Measurements from ENCODE around the gene CNTNAP2.
"Not testable (repeated sequence)": the region's sequence is repeated elsewhere in the genome, so short reads cannot be mapped to it uniquely, and the experiment has no call there.

CNTNAP2 gene

DNA sequence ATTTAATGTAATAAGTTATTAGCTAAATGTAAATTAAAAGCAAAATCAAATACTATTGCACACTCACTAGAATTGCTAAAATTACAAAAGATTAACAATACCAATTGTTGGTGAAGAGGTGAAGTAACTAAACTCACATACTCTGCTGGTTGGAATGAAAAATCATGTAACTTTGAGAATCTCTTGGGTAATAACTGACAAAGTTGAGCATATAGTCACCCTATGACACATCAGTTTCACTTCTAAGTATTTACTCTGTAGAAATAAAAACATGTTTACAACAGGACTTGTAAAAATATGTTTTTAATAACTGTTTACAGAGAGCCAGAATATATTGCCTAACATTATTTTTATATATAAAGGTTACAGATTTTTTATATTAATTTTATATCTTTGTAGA, 33.6 kb downstream of the CNTNAP2 start:
- no peak for DNase-seq

DNA sequence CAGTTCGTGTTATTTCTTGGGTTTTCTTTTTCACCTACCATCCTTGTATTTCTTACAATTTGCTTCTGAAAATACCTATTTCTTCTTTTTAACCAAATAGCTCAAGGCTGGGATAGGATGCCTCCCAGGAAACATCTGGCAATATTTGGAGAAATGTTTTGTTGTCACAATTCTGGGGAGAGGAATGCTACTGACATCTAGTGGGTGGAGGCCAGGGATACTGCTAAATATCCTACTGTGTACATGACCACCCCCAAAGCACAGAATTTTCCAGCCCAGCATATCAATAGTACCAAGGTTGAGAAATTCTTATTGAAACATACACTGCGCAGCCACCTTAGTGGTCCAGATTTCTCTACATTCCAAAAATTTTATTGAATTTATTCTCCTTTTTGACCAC, 55.5 kb downstream of the CNTNAP2 start:
- no peak for DNase-seq

DNA sequence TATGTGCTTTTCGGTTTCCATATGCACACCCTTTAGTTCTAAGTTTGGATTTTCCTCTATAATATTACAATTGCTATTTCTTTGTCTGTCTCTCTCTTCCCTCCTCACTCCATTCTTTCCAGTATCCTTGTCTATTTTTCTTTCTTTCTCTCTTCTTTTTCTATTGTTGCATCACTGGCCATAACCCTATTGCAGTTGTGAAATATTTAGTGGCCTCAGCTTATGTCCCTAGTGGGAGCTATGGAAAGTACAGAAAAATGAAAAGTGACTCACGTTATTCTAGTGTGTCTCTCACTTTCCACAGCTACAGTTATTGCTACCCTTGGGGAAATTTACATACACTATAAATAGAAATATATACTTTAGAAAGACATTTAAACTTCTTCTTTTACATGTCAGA, 59.1 kb downstream of the CNTNAP2 start:
- no peak for DNase-seq

GRCh38 chr7:146176860-146177259, 60.3 kb downstream of the CNTNAP2 start:
- no peak for DNase-seq

DNA sequence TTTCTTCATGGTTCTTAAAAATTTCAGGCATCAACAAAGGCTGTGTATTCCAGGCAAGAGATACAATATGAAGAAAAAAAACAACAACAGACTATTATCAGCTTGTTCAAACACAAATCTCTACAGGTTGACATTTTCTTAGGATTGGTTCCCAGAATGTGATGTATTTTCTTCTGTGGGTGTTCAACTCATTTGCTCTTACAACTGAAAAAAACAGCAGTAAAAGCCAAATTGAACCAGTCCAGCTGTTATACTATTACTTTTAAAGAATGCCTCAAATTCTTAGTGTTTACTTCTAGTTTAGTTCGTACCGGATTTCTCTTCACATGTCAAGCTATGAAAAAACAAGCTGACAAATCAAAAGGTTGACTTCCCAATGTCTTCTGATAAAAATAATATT, 60.7 kb downstream of the CNTNAP2 start:
- no peak for DNase-seq

DNA sequence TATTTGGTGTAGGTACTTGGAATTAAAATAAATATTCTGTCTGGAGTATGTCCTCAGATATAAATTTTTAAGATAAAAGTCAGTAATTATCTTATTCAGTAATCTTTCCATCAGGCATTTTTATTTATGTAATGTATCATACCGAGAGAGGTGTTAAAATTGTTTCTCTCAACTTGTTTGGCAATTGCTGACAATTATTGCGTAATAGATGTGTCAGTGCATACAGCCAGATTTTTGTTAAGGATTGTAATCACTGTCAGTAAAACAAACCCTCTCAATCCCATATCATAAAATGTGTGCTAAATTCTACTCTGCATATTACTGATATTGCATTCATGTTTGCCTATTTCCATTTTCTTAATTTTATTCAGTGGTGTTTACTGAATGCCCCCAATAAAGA, 69.2 kb downstream of the CNTNAP2 start:
- no peak for DNase-seq

- not testable (repeated sequence) for DNase-seq
Measured at GRCh38 chr7:146191428-146191827, 74.8 kb downstream of the CNTNAP2 start.

DNA sequence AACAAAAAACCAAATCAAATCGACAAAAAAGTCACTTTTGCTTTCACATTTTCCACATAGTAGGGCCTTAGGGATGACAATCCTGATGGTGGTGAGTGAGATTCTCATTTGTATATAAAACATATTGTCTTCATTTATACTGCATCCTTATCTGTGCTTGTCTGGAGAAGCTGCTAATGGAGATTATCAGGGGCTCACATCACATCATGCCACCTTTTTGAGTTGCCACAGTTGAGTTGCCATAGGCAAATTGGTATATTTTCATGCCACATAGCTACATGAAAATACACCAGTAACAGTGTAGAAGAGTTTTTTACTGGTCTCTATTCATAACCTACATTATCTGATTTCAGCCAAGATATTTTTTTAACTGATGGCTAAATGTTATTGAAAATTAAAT, 85.3 kb downstream of the CNTNAP2 start:
- DNase-seq = no peak

DNA sequence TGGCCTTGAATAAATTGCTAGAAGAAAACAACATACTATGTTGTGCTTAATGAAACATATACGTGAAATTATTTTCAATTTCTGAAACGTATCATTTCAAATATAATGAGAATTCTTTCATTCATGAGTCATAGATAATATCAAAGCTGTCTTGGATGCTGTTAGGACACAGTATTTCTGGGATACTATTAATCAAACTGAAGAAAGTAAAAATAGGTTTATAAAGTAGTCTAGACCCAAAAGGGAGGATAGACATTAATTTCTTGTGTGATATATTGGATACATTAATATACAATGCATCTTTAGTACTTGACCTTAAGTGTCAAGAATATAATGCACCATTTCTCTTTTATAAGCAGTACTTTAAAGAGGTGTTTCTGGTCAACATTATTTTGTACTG, 89.7 kb downstream of the CNTNAP2 start:
- no peak for DNase-seq

- DNase-seq = no peak
Measured at GRCh38 chr7:146208492-146208891, 91.9 kb downstream of the CNTNAP2 start.

GRCh38 chr7:146214842-146215241, 98.2 kb downstream of the CNTNAP2 start:
- no peak for DNase-seq

GRCh38 chr7:146216396-146217041, 99.9 kb downstream of the CNTNAP2 start:
- DNase-seq = no peak

- no peak for DNase-seq
Measured at GRCh38 chr7:146223851-146224250, 107.2 kb downstream of the CNTNAP2 start.

GRCh38 chr7:146232604-146233003, 116.0 kb downstream of the CNTNAP2 start:
- DNase-seq = no peak

- DNase-seq = no peak
Measured at GRCh38 chr7:146235195-146235594, 118.6 kb downstream of the CNTNAP2 start.

GRCh38 chr7:146242661-146243060, 126.1 kb downstream of the CNTNAP2 start:
- DNase-seq = no peak

- DNase-seq = not testable (repeated sequence)
Measured at GRCh38 chr7:146247991-146248390, 131.4 kb downstream of the CNTNAP2 start.

DNA sequence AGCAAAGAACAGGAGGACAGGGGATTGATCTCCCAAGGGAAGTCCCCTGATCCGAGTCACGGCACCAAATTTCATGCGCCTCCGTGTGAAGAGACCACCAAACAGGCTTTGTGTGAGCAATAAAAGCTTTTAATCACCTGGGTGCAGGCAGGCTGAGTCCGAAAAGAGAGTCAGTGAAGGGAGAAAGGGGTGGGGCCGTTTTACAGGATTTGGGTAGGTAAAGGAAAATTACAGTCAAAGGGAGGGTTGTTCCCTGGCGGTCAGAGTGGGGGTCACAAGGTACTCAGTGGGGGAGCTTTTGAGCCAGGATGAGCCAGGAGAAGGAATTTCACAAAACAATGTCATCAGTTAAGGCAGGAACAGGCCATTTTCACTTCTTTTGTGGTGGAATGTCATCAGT, 132.1 kb downstream of the CNTNAP2 start:
- not testable (repeated sequence) for DNase-seq

- no peak for DNase-seq
Measured at GRCh38 chr7:146249272-146249671, 132.7 kb downstream of the CNTNAP2 start.

DNA sequence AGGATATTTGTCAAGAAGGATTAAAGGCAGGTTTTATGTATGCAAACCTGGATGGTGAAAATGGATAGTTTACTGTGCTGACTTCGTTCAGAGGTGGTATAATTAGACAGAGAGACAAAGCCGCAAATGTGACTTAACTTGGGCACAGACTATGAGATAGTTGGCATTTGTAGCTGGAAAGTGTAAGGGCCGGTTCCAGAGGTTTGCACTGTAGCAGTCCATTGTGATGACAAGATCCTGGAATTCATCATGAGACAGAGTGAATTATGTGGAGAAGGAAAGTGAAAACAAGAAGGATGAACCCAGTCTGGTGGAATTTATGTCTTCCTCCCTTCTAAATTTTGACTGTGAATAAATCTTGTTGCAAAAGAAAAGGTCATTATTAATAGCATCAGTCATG, 139.0 kb downstream of the CNTNAP2 start:
- DNase-seq = no peak

DNA sequence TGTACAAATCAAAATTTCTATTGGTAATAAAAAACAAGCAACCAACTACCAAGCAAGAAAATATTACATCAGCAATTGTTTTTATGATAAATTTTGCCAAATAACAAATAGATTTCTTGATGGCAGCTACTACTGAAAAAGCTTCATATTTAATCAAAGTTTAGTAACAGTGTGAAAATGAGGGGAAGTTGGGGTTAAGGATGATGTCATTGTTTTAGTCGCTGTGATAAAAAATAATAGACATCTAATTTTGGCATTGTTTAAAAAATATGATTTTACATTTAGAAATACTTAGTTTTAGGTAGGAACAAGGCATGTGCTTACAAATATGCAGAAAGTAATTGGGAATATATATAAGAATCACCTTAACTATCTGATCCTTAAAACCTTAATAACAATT, 145.9 kb downstream of the CNTNAP2 start:
- DNase-seq = no peak

DNA sequence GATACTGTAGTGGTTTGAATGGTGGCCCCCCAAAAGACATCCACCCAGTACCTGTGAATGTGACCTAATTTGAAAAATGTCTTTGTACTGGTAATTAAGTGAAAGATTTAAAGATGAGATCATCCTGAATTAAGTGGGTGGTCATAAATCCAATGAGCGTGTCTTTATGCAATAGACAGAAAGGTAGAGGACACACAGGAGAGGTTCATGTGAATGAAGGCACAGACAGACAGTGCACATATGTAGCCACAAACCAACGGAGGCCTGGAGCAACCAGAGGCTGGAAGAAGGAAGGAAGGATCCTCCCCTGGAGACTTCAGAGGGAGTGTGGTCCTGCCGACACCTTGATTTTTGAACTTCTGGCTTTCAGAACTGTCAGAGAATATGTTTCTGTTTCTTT, 160.3 kb downstream of the CNTNAP2 start:
- DNase-seq = no peak

DNA sequence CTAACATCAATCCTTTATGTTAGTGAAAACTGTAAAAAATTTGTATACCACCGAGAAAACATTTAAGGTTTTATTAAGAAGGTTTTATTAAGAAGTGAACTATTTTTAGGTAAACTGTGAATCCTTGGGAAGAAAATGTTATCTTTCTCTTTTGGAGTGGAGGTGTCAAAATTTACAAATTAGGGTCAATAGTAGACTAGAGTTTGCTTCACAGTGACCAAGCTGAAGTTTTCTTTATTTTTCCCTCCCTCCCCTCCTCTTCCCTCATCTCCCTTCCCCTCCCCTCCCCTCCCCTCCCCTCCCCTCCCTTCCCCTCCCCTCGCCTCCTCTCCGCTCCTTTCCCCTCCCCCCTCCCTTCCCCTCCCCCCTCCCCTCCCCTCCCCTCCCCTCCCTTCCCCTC, 168.8 kb downstream of the CNTNAP2 start:
- DNase-seq = no peak

- DNase-seq = no peak
Measured at GRCh38 chr7:146290746-146291145, 174.1 kb downstream of the CNTNAP2 start.

DNA sequence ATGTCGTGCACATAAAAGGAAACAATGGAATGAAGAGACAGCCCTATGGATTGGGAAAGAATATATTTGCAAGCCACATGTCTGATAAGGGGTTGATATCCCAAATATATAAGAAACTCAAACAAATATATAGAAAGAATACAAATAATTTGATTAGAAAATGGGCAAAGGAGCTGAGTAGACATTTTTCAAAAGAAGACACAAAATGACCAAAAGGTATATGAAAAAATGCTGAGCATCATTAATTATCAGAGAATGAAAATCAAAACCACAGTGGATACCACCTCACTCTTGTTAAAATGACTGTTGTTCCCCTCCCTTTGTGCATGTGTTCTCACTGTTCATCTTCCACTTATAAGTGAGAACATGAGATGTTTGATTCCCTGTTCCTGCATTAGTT, 175.3 kb downstream of the CNTNAP2 start:
- no peak for DNase-seq

DNA sequence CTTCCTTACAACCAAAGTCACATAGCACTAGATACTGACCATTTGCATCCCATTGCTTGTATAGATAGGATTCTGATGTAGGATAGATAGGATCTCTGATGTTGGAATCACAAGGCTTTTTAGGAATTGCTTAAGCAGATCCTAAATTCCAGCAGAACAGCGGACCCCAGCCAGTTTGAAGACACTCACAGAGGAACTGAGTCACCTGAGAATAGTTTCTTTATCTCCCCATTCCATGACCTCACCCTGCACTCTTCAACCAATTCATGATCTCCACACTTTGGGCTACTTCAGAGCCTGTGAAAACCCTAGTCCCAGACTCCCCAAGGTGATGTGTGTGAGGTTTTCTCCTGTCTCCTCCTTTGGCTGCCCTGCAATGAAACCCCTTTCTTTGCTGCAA, 179.4 kb downstream of the CNTNAP2 start:
- DNase-seq = no peak

Data from NCI-H1930 (cell line).